ENCODE results near the gene UBQLN1. TPM values are rescaled to one million over a fixed set of nuclear protein-coding genes. Genes with fewer than 3 reads are reported as not detected.

The UBQLN1 gene
- total RNA-seq, 4 donors from 2014 or later = 112 to 123 (median 119) TPM

- no peaks in the 10 kb centered on the region for H3K4me1 ChIP-seq
- H3K27me3 ChIP-seq = no peaks in the 10 kb centered on the region
- no peak for TF ChIP-seq POLR2A (IDR thresholded peaks at IDR 0.05; ENCODE audit: low read depth)
- no peak for TF ChIP-seq CTCF (IDR thresholded peaks at IDR 0.05)
- TF ChIP-seq POLR2AphosphoS5 (IDR thresholded peaks at IDR 0.05) = no peak
- no peak for TF ChIP-seq EP300 (IDR thresholded peaks at IDR 0.05)
- WGBS = 42% methylated on average over 1 of the region's 1 CpG
- H3K36me3 ChIP-seq = peaks cover 22 to 97% (median 79%) of the 10 kb centered on the region in 4 donors
- intact Hi-C loops (cut with DNase I) = no loop called here
- no peak overlapping the region for H3K27ac ChIP-seq (replicated peaks in 1 of 4)
- H3K9me3 ChIP-seq = no peaks in the 10 kb centered on the region
- no peak for DNase-seq (ENCODE audit: extremely low spot score)
- H3K4me3 ChIP-seq = no peak overlapping the region
Observed at GRCh38 chr9:83655433-83655832, 52.3 kb downstream of the UBQLN1 start.

GRCh38 chr9:83652433-83652832, 55.3 kb downstream of the UBQLN1 start:
- H3K4me1 ChIP-seq = no peaks in the 10 kb centered on the region
- H3K36me3 ChIP-seq = peaks cover 15 to 89% (median 57%) of the 10 kb centered on the region in 4 donors
- H3K27ac ChIP-seq (replicated peaks in 1 of 4) = no peak overlapping the region
- no peak for DNase-seq (ENCODE audit: extremely low spot score)
- TF ChIP-seq CTCF (IDR thresholded peaks at IDR 0.05) (no peak), EP300 (IDR thresholded peaks at IDR 0.05) (no peak), POLR2AphosphoS5 (IDR thresholded peaks at IDR 0.05) (no peak), POLR2A (IDR thresholded peaks at IDR 0.05; ENCODE audit: low read depth) (no peak)
- 96% methylated on average over 1 of the region's 1 CpG for WGBS
- intact Hi-C loops (cut with DNase I) = no loop called here
- no peaks in the 10 kb centered on the region for H3K27me3 ChIP-seq
- no peaks in the 10 kb centered on the region for H3K9me3 ChIP-seq
- no peak overlapping the region for H3K4me3 ChIP-seq

- H3K9me3 ChIP-seq = no peaks in the 10 kb centered on the region
- H3K4me3 ChIP-seq = no peak overlapping the region
- DNase-seq (ENCODE audit: extremely low spot score) = no peak
- no peaks in the 10 kb centered on the region for H3K4me1 ChIP-seq
- TF ChIP-seq POLR2A (IDR thresholded peaks at IDR 0.05; ENCODE audit: low read depth) (no peak), CTCF (IDR thresholded peaks at IDR 0.05) (no peak), POLR2AphosphoS5 (IDR thresholded peaks at IDR 0.05) (no peak), EP300 (IDR thresholded peaks at IDR 0.05) (no peak)
- H3K27me3 ChIP-seq = no peaks in the 10 kb centered on the region
- peaks cover 15 to 85% (median 52%) of the 10 kb centered on the region in 4 donors for H3K36me3 ChIP-seq
- 98% methylated on average over 2 of the region's 2 CpGs for WGBS
- intact Hi-C loops (cut with DNase I) = no loop called here
- no peak overlapping the region for H3K27ac ChIP-seq (replicated peaks in 1 of 4)
Observed at GRCh38 chr9:83651558-83651957, 56.2 kb downstream of the UBQLN1 start.

GRCh38 chr9:83649515-83649914, 58.2 kb downstream of the UBQLN1 start:
- Histone ChIP-seq H3K27ac (replicated peaks in 1 of 4) (no peak overlapping the region), H3K4me1 (no peaks in the 10 kb centered on the region), H3K9me3 (no peaks in the 10 kb centered on the region), H3K4me3 (no peak overlapping the region), H3K27me3 (no peaks in the 10 kb centered on the region), H3K36me3 (peaks cover 12 to 77% (median 42%) of the 10 kb centered on the region in 4 donors)
- no peak for DNase-seq (ENCODE audit: extremely low spot score)
- WGBS = 75% methylated on average over 4 of the region's 4 CpGs
- intact Hi-C loops (cut with DNase I) = loop anchor here (10.0 kb wide), 1 partner anchor 315 kb away; no protein-coding TSS in a partner anchor
- no peak for TF ChIP-seq POLR2AphosphoS5 (IDR thresholded peaks at IDR 0.05)
- no peak for TF ChIP-seq EP300 (IDR thresholded peaks at IDR 0.05)
- TF ChIP-seq POLR2A (IDR thresholded peaks at IDR 0.05; ENCODE audit: low read depth) = no peak
- TF ChIP-seq CTCF (IDR thresholded peaks at IDR 0.05) = no peak

- Histone ChIP-seq H3K4me1 (no peaks in the 10 kb centered on the region), H3K36me3 (peaks cover 12 to 74% (median 38%) of the 10 kb centered on the region in 4 donors), H3K4me3 (no peak overlapping the region), H3K27me3 (no peaks in the 10 kb centered on the region), H3K9me3 (no peaks in the 10 kb centered on the region), H3K27ac (replicated peaks in 1 of 4) (no peak overlapping the region)
- DNase-seq (ENCODE audit: extremely low spot score) = no peak
- TF ChIP-seq EP300 (IDR thresholded peaks at IDR 0.05) (no peak), CTCF (IDR thresholded peaks at IDR 0.05) (peak; percentile 55 to 80 (median 72)), POLR2A (IDR thresholded peaks at IDR 0.05; ENCODE audit: low read depth) (no peak)
- intact Hi-C loops (cut with DNase I) = loop anchor here (10.0 kb wide), 1 partner anchor 314 kb away; no protein-coding TSS in a partner anchor
- 46% methylated on average over 8 of the region's 8 CpGs for WGBS
Observed at GRCh38 chr9:83649080-83649479, 58.7 kb downstream of the UBQLN1 start.
